GM23338 (cell line): ENCODE measurements around the gene ATF7. TPM values are rescaled to one million over a fixed set of nuclear protein-coding genes. Genes with fewer than 3 reads are reported as not detected.
A peak's percentile ranks its signal among the peaks of the same experiment; 100 is the strongest.

Experiments used
- ATAC-seq: fragments of 200-7000 bp; cut with Tn5 transposase; 3 replicates; pipeline ENCODE4 v1.9.1; 2020
- DNase-seq: peaks from one replicate; pipeline ENCODE4 v3.0.0-alpha.2; 2015; ENCODE audit warnings: low spot score
- H2AFZ ChIP-seq: fragments of 200-600 bp; sonication (generic); 2 replicates; pipeline ENCODE4 v1.8.0; 2016; ENCODE audit warnings: antibody characterized with exemption, mild to moderate bottlenecking, moderate library complexity
- H3F3A ChIP-seq: fragments of 200-600 bp; sonication (generic); replicated peaks from 2 replicates; pipeline ENCODE4 v1.8.0; 2017; ENCODE audit warnings: antibody characterized with exemption, mixed run types, low read depth
- H3K27ac ChIP-seq: fragments of 200-600 bp; sonication (generic); 2 replicates; pipeline ENCODE4 v1.6.1; 2016; ENCODE audit warnings: low read depth
- H3K27me3 ChIP-seq: fragments of 200-600 bp; sonication (generic); 2 replicates; pipeline ENCODE4 v1.8.0; 2016; ENCODE audit warnings: mild to moderate bottlenecking, mixed run types, moderate library complexity; ENCODE audit not compliant: insufficient read depth
- H3K36me3 ChIP-seq: fragments of 200-600 bp; sonication (generic); 2 replicates; pipeline ENCODE4 v1.8.0; 2016; ENCODE audit warnings: mild to moderate bottlenecking; ENCODE audit not compliant: insufficient read depth
- H3K4me1 ChIP-seq: fragments of 200-600 bp; sonication (generic); 2 replicates; pipeline ENCODE4 v1.8.0; 2016; ENCODE audit warnings: mild to moderate bottlenecking, moderate library complexity; ENCODE audit not compliant: insufficient read depth
- H3K4me2 ChIP-seq: fragments of 200-600 bp; sonication (generic); 2 replicates; pipeline ENCODE4 v1.7.1; 2017; ENCODE audit warnings: mixed run types
- H3K4me3 ChIP-seq: fragments of 200-600 bp; sonication (generic); 2 replicates; pipeline ENCODE4 v1.6.1; 2016; ENCODE audit warnings: mixed run types
- H3K79me2 ChIP-seq: fragments of 200-600 bp; sonication (generic); replicated peaks from 2 replicates; pipeline ENCODE4 v1.8.0; 2017; ENCODE audit warnings: mild to moderate bottlenecking; ENCODE audit not compliant: insufficient read depth
- H3K9me2 ChIP-seq: fragments of 200-600 bp; sonication (generic); 2 replicates; pipeline ENCODE4 v1.8.0; 2017; ENCODE audit not compliant: insufficient read depth
- H4K20me1 ChIP-seq: fragments of 200-600 bp; sonication (generic); replicated peaks from 2 replicates; pipeline ENCODE4 v1.8.0; 2017; ENCODE audit warnings: mild to moderate bottlenecking; ENCODE audit not compliant: insufficient read depth
- H3K27ac Mint-ChIP-seq: 2 replicates; pipeline ENCODE4 v1.8.0; 2020; ENCODE audit warnings: inconsistent platforms, mild to moderate bottlenecking, moderate library complexity, mixed read lengths
- H3K27me3 Mint-ChIP-seq: 3 replicates; pipeline ENCODE4 v1.8.0; 2022; ENCODE audit warnings: low read depth, mild to moderate bottlenecking, moderate library complexity, mixed read lengths, inconsistent platforms; ENCODE audit not compliant: insufficient read depth, poor library complexity
- H3K36me3 Mint-ChIP-seq: 3 replicates; pipeline ENCODE4 v1.8.0; 2021; ENCODE audit warnings: low read depth, mild to moderate bottlenecking, inconsistent platforms, moderate library complexity, mixed read lengths
- H3K4me1 Mint-ChIP-seq: 3 replicates; pipeline ENCODE4 v1.8.0; 2020; ENCODE audit warnings: mild to moderate bottlenecking, inconsistent platforms, mixed read lengths
- H3K4me3 Mint-ChIP-seq: 3 replicates; pipeline ENCODE4 v1.8.0; 2021; ENCODE audit warnings: moderate library complexity, mild to moderate bottlenecking, inconsistent platforms, mixed read lengths
- H3K9me3 Mint-ChIP-seq: 3 replicates; pipeline ENCODE4 v1.8.0; 2020; ENCODE audit warnings: moderate library complexity, mild to moderate bottlenecking, inconsistent platforms, mixed read lengths
- CREB1 ChIP-seq: fragments of 250-450 bp; sonication (Bioruptor Pico); IDR thresholded peaks from 2 replicates; pipeline ENCODE4 v1.5.0; 2020; ENCODE audit warnings: low read depth, mild to moderate bottlenecking, moderate library complexity
- CTCF ChIP-seq, 2 experiments: fragments of 200-600 bp in 1 of 2; sonication (generic) in 1 of 2; conservative IDR thresholded peaks; 2 replicates each; pipeline versions ENCODE4 v1.5.1 to v1.6.1; 2016 to 2017; ENCODE audit warnings: antibody characterized with exemption in 2 of 2, low read depth in 2 of 2, mild to moderate bottlenecking in 2 of 2, moderate library complexity in 1 of 2
- ETS1 ChIP-seq: IDR thresholded peaks from 2 replicates; pipeline ENCODE4 v1.6.1; 2016; ENCODE audit warnings: antibody characterized with exemption
- EZH2 ChIP-seq: fragments of 200-600 bp; sonication (generic); IDR thresholded peaks from one replicate; pipeline ENCODE4 v1.8.0; 2017; ENCODE audit warnings: antibody characterized with exemption, mild to moderate bottlenecking, low read depth; ENCODE audit not compliant: unreplicated experiment
- EZH2phosphoT487 ChIP-seq: fragments of 200-600 bp; sonication (generic); IDR thresholded peaks from one replicate; pipeline ENCODE4 v1.8.1; 2018; ENCODE audit warnings: antibody characterized with exemption; ENCODE audit not compliant: unreplicated experiment
- JUNB ChIP-seq: IDR thresholded peaks from one replicate; pipeline ENCODE4 v1.6.1; 2016; ENCODE audit warnings: antibody characterized with exemption; ENCODE audit not compliant: unreplicated experiment
- NANOG ChIP-seq: IDR thresholded peaks from 2 replicates; pipeline ENCODE4 v1.6.1; 2016; ENCODE audit warnings: antibody characterized with exemption, borderline replicate concordance
- POLR2AphosphoS5 ChIP-seq: IDR thresholded peaks from 2 replicates; pipeline ENCODE4 v1.6.1; 2016; ENCODE audit warnings: antibody characterized with exemption, low read depth
- REST ChIP-seq: IDR thresholded peaks from one replicate; pipeline ENCODE4 v1.6.1; 2018; ENCODE audit warnings: antibody characterized with exemption; ENCODE audit not compliant: unreplicated experiment
- STAT1 ChIP-seq: IDR thresholded peaks from one replicate; pipeline ENCODE4 v1.6.1; 2016; ENCODE audit warnings: antibody characterized with exemption; ENCODE audit not compliant: unreplicated experiment
- ZNF114 ChIP-seq: fragments of 250-450 bp; sonication (Bioruptor Pico); IDR thresholded peaks from 2 replicates; pipeline ENCODE4 v1.5.0; 2020; ENCODE audit warnings: mild to moderate bottlenecking, moderate library complexity
- ZNF331 ChIP-seq: fragments of 250-450 bp; sonication (Bioruptor Pico); IDR thresholded peaks from 2 replicates; pipeline ENCODE4 v1.5.0; 2020; ENCODE audit warnings: low read depth, mild to moderate bottlenecking, moderate library complexity
- ZNF462 ChIP-seq: fragments of 250-450 bp; sonication (Bioruptor Pico); IDR thresholded peaks from 2 replicates; pipeline ENCODE4 v1.5.0; 2020; ENCODE audit warnings: mild to moderate bottlenecking, moderate library complexity
- polyA plus RNA-seq: library from polyadenylated mRNA; unstranded; fragments of >200 nt; fragmentation: Nextera tagmentation; extraction: Ambion mirVana; gene quantifications from 2 replicates; pipeline ENCODE4 v1.2.1, GENCODE V29; 2016
- total RNA-seq: library from RNA; depleted of rRNA; stranded (reverse); fragments of >200 nt; shearing (Covaris generic); gene quantifications from 2 replicates; pipeline ENCODE4 v1.2.3, GENCODE V29; 2014

Gene ATF7
- total and polyA plus RNA-seq, 2 experiments from 2014 or later: 13.9 to 16.3 TPM

- peaks cover 91% of the 10 kb centered on the region for H3K36me3 Mint-ChIP-seq
- peak overlapping the region; percentile 71 for H3K27ac ChIP-seq
- no peak overlapping the region for H2AFZ ChIP-seq
- H3K9me3 Mint-ChIP-seq: no peaks in the 10 kb centered on the region
- peaks cover 57% of the 10 kb centered on the region for H3K36me3 ChIP-seq
- H3K4me2 ChIP-seq: no peak overlapping the region
- peaks cover 24% of the 10 kb centered on the region for H3K79me2 ChIP-seq
- no peaks in the 10 kb centered on the region for H3K9me2 ChIP-seq
- H3K27ac Mint-ChIP-seq: no peak overlapping the region
- no peak overlapping the region for H3K4me3 Mint-ChIP-seq
- DNase-seq (no peak), ATAC-seq (no peak)
- H3F3A ChIP-seq: peaks cover 57% of the 10 kb centered on the region
- peaks cover 62% of the 10 kb centered on the region for H4K20me1 ChIP-seq
- H3K4me1 Mint-ChIP-seq: peaks cover 52% of the 10 kb centered on the region
- H3K27me3 Mint-ChIP-seq: peaks cover 26% of the 10 kb centered on the region
- no peak overlapping the region for H3K4me3 ChIP-seq
- TF ChIP-seq EZH2phosphoT487 (no peak), REST (no peak), ZNF331 (CRISPR knock-in tag) (no peak), POLR2AphosphoS5 (no peak), CREB1 (CRISPR knock-in tag) (no peak), ZNF114 (CRISPR knock-in tag) (no peak), JUNB (no peak), ETS1 (no peak), STAT1 (no peak), NANOG (no peak), CTCF (conservative IDR thresholded peaks at IDR 0.05; ENCODE audit: low read depth in 2 of 2) (no peak), ZNF462 (no peak), EZH2 (no peak)
- H3K4me1 ChIP-seq: peaks cover 29% of the 10 kb centered on the region
- H3K27me3 ChIP-seq: no peaks in the 10 kb centered on the region
These were observed 147.3 kb downstream of the ATF7 start for GRCh38 chr12:53478865-53479264.
